ENCODE data around the gene GPI. TPM values are rescaled to one million over a fixed set of nuclear protein-coding genes. Genes with fewer than 3 reads are reported as not detected.

Gene GPI
- total RNA-seq, 1 experiment from 2014 or later: 329 TPM

DNA sequence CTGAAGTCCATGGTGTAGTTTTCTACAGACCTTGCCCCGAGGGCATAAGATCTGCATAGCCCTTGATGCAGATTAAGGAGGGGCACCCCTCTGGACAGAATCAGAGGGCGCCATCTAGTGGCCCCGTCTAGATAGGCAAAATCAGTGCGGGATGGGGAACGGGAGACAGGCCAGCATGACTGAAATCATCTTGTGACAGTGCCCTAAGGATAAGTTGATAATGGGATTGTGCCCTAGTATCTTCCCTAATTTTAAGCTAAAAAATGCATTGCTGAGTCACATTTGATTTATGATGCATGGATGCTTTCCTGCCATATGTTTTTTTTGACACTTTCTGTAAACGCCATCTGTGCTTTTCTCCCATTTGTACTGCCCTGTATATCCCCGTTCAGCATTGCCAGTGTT is 19.0 kb upstream of the GPI start:
- no TSS peak for BruUV-seq (replicated peaks)
- ChIA-PET POLR2A (no interaction called here), CTCF (no interaction called here)

DNA sequence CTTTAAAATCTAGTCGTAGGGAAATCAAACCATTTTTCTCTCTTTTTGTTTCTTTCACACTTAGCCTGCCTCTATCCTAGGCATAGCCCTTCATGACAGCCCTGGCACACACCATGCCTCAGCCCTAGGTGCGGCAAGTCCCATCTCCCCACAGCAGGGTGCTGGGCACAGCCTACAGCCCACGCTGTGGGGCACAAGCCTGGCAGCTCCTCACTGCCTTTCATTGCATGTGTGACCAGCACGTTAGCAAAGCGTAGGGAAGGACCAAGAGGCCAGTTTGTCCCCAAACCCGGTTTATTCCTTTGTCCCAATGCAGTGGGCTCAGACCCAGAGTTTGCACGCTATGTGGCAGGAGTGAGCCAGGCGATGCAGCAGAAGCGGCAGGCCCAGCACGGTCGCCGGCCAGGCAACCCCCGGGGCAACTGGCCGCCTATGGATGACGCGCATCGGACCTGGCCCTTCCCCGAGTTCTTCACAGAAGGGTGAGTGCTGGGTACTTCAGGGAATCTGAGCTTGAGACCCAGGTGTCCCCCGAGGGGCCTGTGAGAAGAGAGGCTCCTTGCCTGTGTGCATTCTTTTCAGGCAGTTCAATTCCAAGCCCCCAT is 17.3 kb upstream of the GPI start:
- no TSS peak for BruUV-seq (replicated peaks)
- Mint-ChIP-seq H3K9me3 (ENCODE audit: unreplicated experiment) (no peaks in the 10 kb centered on the region), H3K27me3 (ENCODE audit: insufficient read depth, unreplicated experiment) (no peaks in the 10 kb centered on the region), H3K4me3 (ENCODE audit: unreplicated experiment) (no peak overlapping the region), H3K27ac (ENCODE audit: unreplicated experiment) (peak overlapping the region; percentile 43), H3K4me1 (ENCODE audit: low read depth, unreplicated experiment) (peaks cover 4% of the 10 kb centered on the region), H3K36me3 (ENCODE audit: insufficient read depth, unreplicated experiment) (peaks cover 43% of the 10 kb centered on the region)
- H3K9me3 ChIP-seq: 0 out of 2 replicates have a peak, but pooled peaks cover 6% of the 10 kb centered on the region
- H3K27me3 ChIP-seq (replicated peaks; ENCODE audit: control insufficient read depth, insufficient read depth, low read length): no peaks in the 10 kb centered on the region
- TF ChIP-seq, protein P1, sequence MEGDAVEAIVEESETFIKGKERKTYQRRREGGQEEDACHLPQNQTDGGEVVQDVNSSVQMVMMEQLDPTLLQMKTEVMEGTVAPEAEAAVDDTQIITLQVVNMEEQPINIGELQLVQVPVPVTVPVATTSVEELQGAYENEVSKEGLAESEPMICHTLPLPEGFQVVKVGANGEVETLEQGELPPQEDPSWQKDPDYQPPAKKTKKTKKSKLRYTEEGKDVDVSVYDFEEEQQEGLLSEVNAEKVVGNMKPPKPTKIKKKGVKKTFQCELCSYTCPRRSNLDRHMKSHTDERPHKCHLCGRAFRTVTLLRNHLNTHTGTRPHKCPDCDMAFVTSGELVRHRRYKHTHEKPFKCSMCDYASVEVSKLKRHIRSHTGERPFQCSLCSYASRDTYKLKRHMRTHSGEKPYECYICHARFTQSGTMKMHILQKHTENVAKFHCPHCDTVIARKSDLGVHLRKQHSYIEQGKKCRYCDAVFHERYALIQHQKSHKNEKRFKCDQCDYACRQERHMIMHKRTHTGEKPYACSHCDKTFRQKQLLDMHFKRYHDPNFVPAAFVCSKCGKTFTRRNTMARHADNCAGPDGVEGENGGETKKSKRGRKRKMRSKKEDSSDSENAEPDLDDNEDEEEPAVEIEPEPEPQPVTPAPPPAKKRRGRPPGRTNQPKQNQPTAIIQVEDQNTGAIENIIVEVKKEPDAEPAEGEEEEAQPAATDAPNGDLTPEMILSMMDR (IDR thresholded peaks at IDR 0.05; ENCODE audit: insufficient read depth in 1 of 2, low read depth in 1 of 2, low read length in 1 of 2, severe bottlenecking in 1 of 2, unreplicated experiment in 1 of 2): no peak
- no peak overlapping the region for H3K4me3 ChIP-seq (ENCODE audit: low read depth, low read length)
- CTCF ChIA-PET: no interaction called here
- intact Hi-C loops (cut with micrococcal nuclease; ENCODE audit: unreplicated experiment): no loop called here
- DNase-seq: no peak
- POLR2A ChIA-PET: no interaction called here
- peaks cover 3% of the 10 kb centered on the region; the same call in 1 of the 2 replicates for H3K36me3 ChIP-seq (ENCODE audit: control insufficient read depth, insufficient read depth, low read length)
- H3K4me1 ChIP-seq: peaks cover 2% of the 10 kb centered on the region; the same call in 1 of the 2 replicates

More for the DNA sequence above, 19.0 kb upstream of the GPI start:
- Histone ChIP-seq H3K9me3 (0 out of 2 replicates have a peak, but pooled peaks cover 6% of the 10 kb centered on the region), H3K4me1 (peaks cover 11% of the 10 kb centered on the region; the same call in 1 of the 2 replicates), H3K4me3 (ENCODE audit: low read depth, low read length) (no peak overlapping the region), H3K27me3 (replicated peaks; ENCODE audit: control insufficient read depth, insufficient read depth, low read length) (no peaks in the 10 kb centered on the region), H3K36me3 (ENCODE audit: control insufficient read depth, insufficient read depth, low read length) (peaks cover 6% of the 10 kb centered on the region; the same call in 1 of the 2 replicates)
- intact Hi-C loops (cut with micrococcal nuclease; ENCODE audit: unreplicated experiment): no loop called here
- Mint-ChIP-seq H3K27me3 (ENCODE audit: insufficient read depth, unreplicated experiment) (no peaks in the 10 kb centered on the region), H3K4me1 (ENCODE audit: low read depth, unreplicated experiment) (peaks cover 11% of the 10 kb centered on the region), H3K4me3 (ENCODE audit: unreplicated experiment) (no peak overlapping the region), H3K27ac (ENCODE audit: unreplicated experiment) (no peak overlapping the region), H3K36me3 (ENCODE audit: insufficient read depth, unreplicated experiment) (peaks cover 53% of the 10 kb centered on the region), H3K9me3 (ENCODE audit: unreplicated experiment) (no peaks in the 10 kb centered on the region)
- DNase-seq: peak; percentile 75 to 81
- TF ChIP-seq, protein P1 (IDR thresholded peaks at IDR 0.05; ENCODE audit: insufficient read depth in 1 of 2, low read depth in 1 of 2, low read length in 1 of 2, severe bottlenecking in 1 of 2, unreplicated experiment in 1 of 2): peak; percentile 77 to 79

DNA sequence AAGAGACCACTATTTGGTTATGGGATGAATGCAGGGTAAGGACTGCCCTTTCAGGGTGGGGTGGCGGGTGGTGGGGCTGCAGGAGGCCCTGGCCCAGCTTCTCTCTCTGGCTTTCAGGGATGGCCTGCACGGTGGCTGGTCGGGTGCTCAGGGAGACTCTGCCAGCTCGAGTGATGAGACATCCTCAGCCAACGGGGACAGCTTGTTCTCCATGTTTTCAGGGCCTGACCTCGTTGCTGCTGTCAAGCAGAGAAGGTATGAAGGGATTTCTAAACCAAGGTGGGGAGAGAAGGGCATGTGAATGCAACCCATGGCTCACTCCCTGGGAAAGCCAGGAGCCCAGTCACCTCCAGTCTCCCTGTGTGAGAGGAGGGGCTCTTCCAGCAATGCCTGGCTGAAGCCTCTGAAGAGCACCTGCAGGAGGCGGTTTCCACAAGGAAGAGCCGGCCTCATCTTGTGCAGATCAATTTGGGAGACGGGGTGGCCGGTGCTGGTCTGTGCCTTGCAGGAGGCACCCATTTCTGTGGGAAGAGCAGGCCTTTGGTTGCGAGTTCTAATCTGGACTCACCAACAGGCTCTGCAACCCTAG is 16.0 kb upstream of the GPI start:
- no peaks in the 10 kb centered on the region for H3K4me1 Mint-ChIP-seq (ENCODE audit: low read depth, unreplicated experiment)
- no peak overlapping the region for H3K27ac Mint-ChIP-seq (ENCODE audit: unreplicated experiment)
- Histone ChIP-seq H3K9me3 (0 out of 2 replicates have a peak, but pooled peaks cover 6% of the 10 kb centered on the region), H3K27me3 (replicated peaks; ENCODE audit: control insufficient read depth, insufficient read depth, low read length) (no peaks in the 10 kb centered on the region), H3K4me3 (ENCODE audit: low read depth, low read length) (no peak overlapping the region), H3K4me1 (no peaks in the 10 kb centered on the region), H3K36me3 (ENCODE audit: control insufficient read depth, insufficient read depth, low read length) (peaks cover 3% of the 10 kb centered on the region; the same call in 1 of the 2 replicates)
- POLR2A ChIA-PET: no interaction called here
- no peaks in the 10 kb centered on the region for H3K9me3 Mint-ChIP-seq (ENCODE audit: unreplicated experiment)
- H3K36me3 Mint-ChIP-seq (ENCODE audit: insufficient read depth, unreplicated experiment): peaks cover 37% of the 10 kb centered on the region
- no TSS peak for BruUV-seq (replicated peaks)
- H3K4me3 Mint-ChIP-seq (ENCODE audit: unreplicated experiment): no peak overlapping the region
- H3K27me3 Mint-ChIP-seq (ENCODE audit: insufficient read depth, unreplicated experiment): no peaks in the 10 kb centered on the region
- intact Hi-C loops (cut with micrococcal nuclease; ENCODE audit: unreplicated experiment): no loop called here
- TF ChIP-seq, protein P1 (IDR thresholded peaks at IDR 0.05; ENCODE audit: insufficient read depth in 1 of 2, low read depth in 1 of 2, low read length in 1 of 2, severe bottlenecking in 1 of 2, unreplicated experiment in 1 of 2): no peak
- no peak for DNase-seq
- CTCF ChIA-PET: no interaction called here
